Endothelial cell of umbilical vein (primary cell): ENCODE results near the gene FAM20B. TPM values are rescaled to one million over a fixed set of nuclear protein-coding genes. Genes with fewer than 3 reads are reported as not detected.

ENCODE experiments used
- BruUV-seq: library from RNA; stranded (reverse); fragments of 400-500 nt; replicated peaks from 2 replicates; lab custom pipeline; 2021; lab: Mats Ljungman, UMichigan
- CTCF ChIA-PET: fragments of 300-600, 350-600 bp; sonication (Branson Sonifier 250); formaldehyde crosslinking; loops from one replicate; lab custom pipeline; 2021; ENCODE audit warnings: antibody characterized with exemption, inconsistent platforms; lab: Charles Lee
- POLR2A ChIA-PET: fragments of 300-600, 350-600 bp; sonication (Branson Sonifier 250); formaldehyde crosslinking; loops from one replicate; lab custom pipeline; 2021; ENCODE audit warnings: antibody characterized with exemption, inconsistent platforms; lab: Charles Lee
- DNase-seq: peaks from one replicate; pipeline ENCODE4 v3.0.0-alpha.2; 2011; ENCODE audit warnings: low read depth, low spot score
- FAIRE-seq: peaks from 2 replicates; lab custom pipeline; 2011; peaks lifted over from hg19 to GRCh38; lab: Jason Lieb, UNC
- H2AFZ ChIP-seq: 2 replicates; pipeline ENCODE4 v1.6.0; 2012; ENCODE audit warnings: low read depth, low read length, control low read depth, inconsistent platforms
- H3K27ac ChIP-seq: 2 replicates; pipeline ENCODE4 v1.5.1; 2011; ENCODE audit warnings: low read depth, mild to moderate bottlenecking, control low read depth, low read length, moderate library complexity; ENCODE audit not compliant: insufficient read depth
- H3K27me3 ChIP-seq, 2 experiments: 2 replicates each; pipeline versions ENCODE4 v1.6.0 to v1.6.1; 2011; ENCODE audit warnings: low read length in 2 of 2, mixed read lengths in 1 of 2; ENCODE audit not compliant: control insufficient read depth in 2 of 2, insufficient read depth in 2 of 2
- H3K36me3 ChIP-seq, 2 experiments: 2 replicates in 1 of 2; 3 replicates in 1 of 2; pipeline ENCODE4 v1.5.1; 2011; ENCODE audit warnings: low read length in 2 of 2, mild to moderate bottlenecking in 1 of 2, moderate library complexity in 1 of 2; ENCODE audit not compliant: control insufficient read depth in 2 of 2, insufficient read depth in 2 of 2; ENCODE audit errors: extremely low read depth in 1 of 2
- H3K4me1 ChIP-seq: 3 replicates; pipeline ENCODE4 v1.5.1; 2011; ENCODE audit warnings: mild to moderate bottlenecking, low read length; ENCODE audit not compliant: control insufficient read depth, insufficient read depth; ENCODE audit errors: extremely low read depth
- H3K4me2 ChIP-seq: 2 replicates; pipeline ENCODE4 v1.6.1; 2011; ENCODE audit warnings: low read length, control low read depth, mixed read lengths; ENCODE audit not compliant: insufficient read depth
- H3K4me3 ChIP-seq, 3 experiments: fragments of 200-600 bp in 1 of 3; sonication (generic), shearing (Covaris generic) in 1 of 3; replicated peaks in 1 of 3; 2 replicates each; pipeline ENCODE4 v1.5.1; 2011 to 2016; ENCODE audit warnings: control low read depth in 3 of 3, low read length in 3 of 3, mild to moderate bottlenecking in 2 of 3, inconsistent platforms in 1 of 3, low read depth in 1 of 3, moderate library complexity in 1 of 3; ENCODE audit not compliant: insufficient read depth in 1 of 3
- H3K79me2 ChIP-seq: 2 replicates; pipeline ENCODE4 v1.6.0; 2012; ENCODE audit warnings: low read length, inconsistent platforms; ENCODE audit not compliant: control insufficient read depth, insufficient read depth
- H3K9ac ChIP-seq: replicated peaks from 2 replicates; pipeline ENCODE3; 2011; ENCODE audit warnings: low read length, control low read depth; ENCODE audit not compliant: insufficient read depth; ENCODE audit errors: extremely low read depth
- H3K9me1 ChIP-seq: replicated peaks from 3 replicates; pipeline ENCODE4 v1.6.0; 2011; ENCODE audit warnings: mild to moderate bottlenecking, low read length; ENCODE audit not compliant: control insufficient read depth, insufficient read depth; ENCODE audit errors: extremely low read depth
- H3K9me3 ChIP-seq: replicated peaks from 2 replicates; pipeline ENCODE4 v1.5.1; 2012; ENCODE audit warnings: low read length, inconsistent platforms; ENCODE audit not compliant: control insufficient read depth, insufficient read depth
- H4K20me1 ChIP-seq: replicated peaks from 2 replicates; pipeline ENCODE3; 2011; ENCODE audit warnings: mild to moderate bottlenecking, low read length; ENCODE audit not compliant: control insufficient read depth, insufficient read depth; ENCODE audit errors: extremely low read depth
- CTCF ChIP-seq, 2 donors: IDR thresholded peaks; 1 replicate in 1 of 2; 2 replicates in 1 of 2; pipeline ENCODE4 v1.5.1; 2011; ENCODE audit warnings: low read length in 2 of 2, mild to moderate bottlenecking in 2 of 2, moderate library complexity in 2 of 2, control low read depth in 1 of 2, inconsistent platforms in 1 of 2, low read depth in 1 of 2; ENCODE audit not compliant: insufficient read depth in 1 of 2; ENCODE audit errors: extremely low read depth in 1 of 2
- EZH2 ChIP-seq: IDR thresholded peaks from 2 replicates; pipeline ENCODE4 v1.6.1; 2012; ENCODE audit warnings: borderline replicate concordance, low read depth, mild to moderate bottlenecking, moderate library complexity, low read length, inconsistent platforms; ENCODE audit not compliant: severe bottlenecking
- FOS ChIP-seq: IDR thresholded peaks from 2 replicates; pipeline ENCODE4 v1.6.1; 2011; ENCODE audit warnings: mild to moderate bottlenecking, low read length, moderate library complexity, borderline replicate concordance; ENCODE audit not compliant: insufficient read depth
- GATA2 ChIP-seq: IDR thresholded peaks from 2 replicates; pipeline ENCODE4 v1.7.0; 2011; ENCODE audit warnings: low read depth, mild to moderate bottlenecking, moderate library complexity, mixed read lengths, low read length; ENCODE audit not compliant: insufficient read length, insufficient read depth
- JUN ChIP-seq: IDR thresholded peaks from 2 replicates; pipeline ENCODE4 v1.6.1; 2011; ENCODE audit warnings: borderline replicate concordance, low read depth; ENCODE audit not compliant: insufficient read length, insufficient read depth
- MAX ChIP-seq: IDR thresholded peaks from 2 replicates; pipeline ENCODE4 v1.6.1; 2011; ENCODE audit not compliant: insufficient read depth, insufficient read length
- MYC ChIP-seq: IDR thresholded peaks from one replicate; pipeline ENCODE4 v1.6.1; 2011; ENCODE audit warnings: mild to moderate bottlenecking, low read depth, low read length
- POLR2A ChIP-seq: IDR thresholded peaks from 2 replicates; pipeline ENCODE4 v1.6.1; 2012; ENCODE audit warnings: low read depth, mild to moderate bottlenecking, control low read depth, low read length
- POLR2AphosphoS5 ChIP-seq: IDR thresholded peaks from 2 replicates; pipeline ENCODE4 v1.6.1; 2012; ENCODE audit warnings: low read depth, mild to moderate bottlenecking, control low read depth, low read length, moderate library complexity; ENCODE audit not compliant: insufficient read depth
- dilution Hi-C: fragments of 300-500 bp; cut with MboI; formaldehyde crosslinking; loops from one replicate; pipeline ENCODE4 v1.15.0; 2019; ENCODE audit warnings: low sequenced_read_pairs; ENCODE audit not compliant: extremely low pct_ligation_motif_present
- intact Hi-C: fragments of 100-400 bp; cut with micrococcal nuclease; formaldehyde crosslinking; loops from one replicate; pipeline ENCODE4 v1.10.0; 2022
- polyA plus RNA-seq, 4 experiments: library from polyadenylated mRNA; depleted of rRNA in 3 of 4; stranded (reverse) in 3 of 4; unstranded in 1 of 4; fragments of >200 nt; gene quantifications; 2 replicates each; pipeline versions ENCODE4 v1.2.1 to v1.2.3, GENCODE V29; 2011 to 2012; ENCODE audit warnings: missing spikeins in 1 of 4
- total RNA-seq: library from RNA; stranded (reverse); gene quantifications from 2 replicates; pipeline ENCODE4 v1.2.3, GENCODE V29; 2021

Gene FAM20B
- total and polyA plus RNA-seq, 2 donors (not counting 3 experiments of a cell fraction or from before 2014, with no cell fraction given): 10.0 to 35.1 TPM

GRCh38 chr1:178997428-178997827 lies 28.3 kb upstream of the FAM20B start:
- Histone ChIP-seq H2AFZ (no peak overlapping the region), H3K4me3 (no peak overlapping the region), H3K27ac (no peak overlapping the region), H4K20me1 (no peaks in the 10 kb centered on the region), H3K9me3 (no peaks in the 10 kb centered on the region), H3K79me2 (no peaks in the 10 kb centered on the region), H3K9ac (no peak overlapping the region), H3K27me3 (no peaks in the 10 kb centered on the region), H3K36me3 (no peaks in the 10 kb centered on the region), H3K9me1 (no peaks in the 10 kb centered on the region), H3K4me2 (no peak overlapping the region), H3K4me1 (no peaks in the 10 kb centered on the region)
- no peak for FAIRE-seq
- DNase-seq: no peak
- no TSS peak for BruUV-seq
- TF ChIP-seq POLR2A (no peak), CTCF (IDR thresholded peaks at IDR 0.05; ENCODE audit: extremely low read depth in 1 of 2, insufficient read depth in 1 of 2, low read depth in 1 of 2, low read length in 2 of 2) (no peak), MAX (no peak), MYC (no peak), GATA2 (no peak), FOS (no peak), POLR2AphosphoS5 (no peak), JUN (no peak), EZH2 (no peak)
- POLR2A ChIA-PET: no interaction called here
- dilution Hi-C loops (no loop called here), intact Hi-C loops (no loop called here)
- CTCF ChIA-PET: interaction anchor here (1.3 to 1.4 kb wide), 2 partner anchors 455 to 465 kb away, joined by 3 to 4 read pairs; no protein-coding TSS in a partner anchor
